ENCODE data around the gene GATA3. TPM values are rescaled to one million over a fixed set of nuclear protein-coding genes. Genes with fewer than 3 reads are reported as not detected.
A peak's percentile ranks its signal among the peaks of the same experiment; 100 is the strongest.

Gene GATA3
- total RNA-seq, 1 donor from 2014 or later, result 81.0 TPM

GRCh38 chr10:8051109-8051821 lies 3.2 kb upstream of the GATA3 start:
- H3K9me3 Mint-ChIP-seq, result no peaks in the 10 kb centered on the region
- DNase-seq, result peak; percentile 71
- intact Hi-C loops (cut with micrococcal nuclease), result loop anchor here (5.0 to 10.0 kb wide), 5 partner anchors 234 to 1041 kb away; partner anchors contain the start of gene TAF3
- H3K27me3 Mint-ChIP-seq, result peaks cover 44% of the 10 kb centered on the region
- H3K4me1 Mint-ChIP-seq, result peaks cover 25% of the 10 kb centered on the region
- H3K27ac Mint-ChIP-seq, result no peak overlapping the region
- peaks cover 15% of the 10 kb centered on the region for H3K36me3 Mint-ChIP-seq (ENCODE audit: low read depth)
- no peak overlapping the region for H3K4me3 Mint-ChIP-seq

GRCh38 chr10:8051851-8052257 lies 2.6 kb upstream of the GATA3 start:
- Mint-ChIP-seq H3K27ac (peak overlapping the region; percentile 53), H3K9me3 (no peaks in the 10 kb centered on the region), H3K36me3 (ENCODE audit: low read depth) (peaks cover 20% of the 10 kb centered on the region)

DNA sequence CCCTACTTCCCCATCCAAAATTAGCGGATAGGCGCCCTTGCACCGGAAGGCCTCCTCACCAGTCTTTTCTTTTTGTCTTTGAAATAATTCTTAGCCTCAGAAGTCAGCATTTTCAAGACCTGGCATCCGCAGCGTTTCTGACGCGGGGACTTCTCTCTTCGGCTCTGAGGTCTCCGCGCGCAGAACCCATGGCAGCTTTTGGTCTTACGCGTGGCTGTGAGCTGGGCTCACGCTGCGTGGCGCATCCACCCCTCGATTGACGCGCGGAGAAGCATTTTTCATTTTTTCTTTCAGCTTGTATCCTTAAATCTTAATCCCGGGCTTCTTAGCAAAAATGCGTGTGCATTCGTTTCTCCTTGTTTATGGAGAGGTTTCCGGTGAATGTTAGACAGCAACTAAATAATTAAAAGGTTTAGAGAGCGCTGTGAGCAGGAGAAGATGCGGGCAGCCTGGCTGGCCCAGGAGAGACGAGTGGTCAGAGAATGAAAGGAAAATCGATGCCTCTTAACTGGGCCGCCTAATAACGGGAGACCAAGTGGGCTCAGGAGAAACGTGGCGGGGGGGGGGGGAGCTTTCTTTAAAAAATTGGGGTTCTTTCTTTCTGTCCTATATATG lies 2.0 kb upstream of the GATA3 start:
- peak; percentile 74 for DNase-seq
- Mint-ChIP-seq H3K36me3 (ENCODE audit: low read depth) (peaks cover 26% of the 10 kb centered on the region), H3K4me1 (peaks cover 25% of the 10 kb centered on the region), H3K27ac (peak overlapping the region; percentile 80), H3K4me3 (peak overlapping the region; percentile 90), H3K27me3 (peaks cover 32% of the 10 kb centered on the region), H3K9me3 (no peaks in the 10 kb centered on the region)
- intact Hi-C loops (cut with micrococcal nuclease), result loop anchor here (1.0 to 10.0 kb wide), 7 partner anchors 10 to 1040 kb away; partner anchors contain the start of gene TAF3

More at GRCh38 chr10:8051851-8052257, 2.6 kb upstream of the GATA3 start:
- Mint-ChIP-seq H3K27me3 (peaks cover 38% of the 10 kb centered on the region), H3K4me3 (peak overlapping the region; percentile 90), H3K4me1 (peaks cover 23% of the 10 kb centered on the region)
- DNase-seq, result peak; percentile 61
- intact Hi-C loops (cut with micrococcal nuclease), result loop anchor here (1.0 to 10.0 kb wide), 7 partner anchors 10 to 1040 kb away; partner anchors contain the start of gene TAF3

DNA sequence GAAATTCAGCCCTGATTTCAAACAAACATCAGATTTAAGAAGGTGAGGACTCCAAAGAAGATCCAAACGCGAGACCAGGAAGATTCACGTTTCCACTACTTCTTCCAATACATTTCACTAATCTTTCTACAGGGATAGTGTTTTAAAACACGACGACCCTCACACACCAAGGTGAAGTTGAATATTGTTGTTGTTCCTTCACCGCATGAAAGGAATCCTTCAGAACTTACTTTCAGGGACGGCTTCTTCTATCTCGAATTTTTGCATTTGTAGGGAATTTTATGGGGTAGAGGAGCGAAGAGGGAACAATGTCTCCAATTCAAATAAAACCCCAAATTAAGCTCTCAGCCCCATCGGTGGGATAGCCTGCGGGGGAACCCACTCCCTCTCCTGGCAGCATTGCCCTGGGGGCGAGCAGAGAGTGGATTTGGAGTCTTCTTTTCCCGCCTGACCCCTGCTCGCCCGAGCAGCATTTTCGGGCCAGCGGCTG lies 1.5 kb upstream of the GATA3 start:
- Mint-ChIP-seq H3K4me3 (peak overlapping the region; percentile 90), H3K27me3 (peaks cover 27% of the 10 kb centered on the region), H3K9me3 (no peaks in the 10 kb centered on the region), H3K36me3 (ENCODE audit: low read depth) (peaks cover 32% of the 10 kb centered on the region), H3K4me1 (peaks cover 27% of the 10 kb centered on the region), H3K27ac (peak overlapping the region; percentile 55)
- intact Hi-C loops (cut with micrococcal nuclease), result loop anchor here (1.0 to 10.0 kb wide), 10 partner anchors 8 to 1156 kb away; partner anchors contain the start of gene TAF3
- DNase-seq, result no peak

GRCh38 chr10:8053446-8054243 lies 843 bp upstream of the GATA3 start:
- Mint-ChIP-seq H3K27ac (peak overlapping the region; percentile 98), H3K4me3 (peak overlapping the region; percentile 90), H3K36me3 (ENCODE audit: low read depth) (peaks cover 38% of the 10 kb centered on the region), H3K4me1 (peaks cover 32% of the 10 kb centered on the region), H3K9me3 (no peaks in the 10 kb centered on the region), H3K27me3 (peaks cover 24% of the 10 kb centered on the region)
- intact Hi-C loops (cut with micrococcal nuclease), result loop anchor here (1.0 to 10.0 kb wide), 12 partner anchors 8 to 1156 kb away; partner anchors contain the start of gene TAF3
- DNase-seq, result peak; percentile 98

DNA sequence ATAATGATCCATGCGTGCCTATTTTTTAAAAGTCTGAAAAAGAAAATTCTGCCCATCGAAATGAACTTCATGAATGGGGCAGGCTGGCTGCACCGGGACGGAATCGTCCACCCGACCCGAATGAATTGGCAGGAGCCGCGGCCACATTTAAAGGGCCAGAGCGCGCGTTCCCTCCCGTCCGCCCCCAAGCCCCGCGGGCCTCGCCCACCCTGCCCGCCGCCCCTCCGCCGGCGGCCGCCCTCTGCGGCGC lies 319 bp upstream of the GATA3 start:
- Mint-ChIP-seq H3K27ac (peak overlapping the region; percentile 98), H3K4me3 (peak overlapping the region; percentile 90), H3K9me3 (no peaks in the 10 kb centered on the region), H3K27me3 (peaks cover 20% of the 10 kb centered on the region), H3K36me3 (ENCODE audit: low read depth) (peaks cover 43% of the 10 kb centered on the region), H3K4me1 (peaks cover 36% of the 10 kb centered on the region)
- intact Hi-C loops (cut with micrococcal nuclease), result loop anchor here (1.0 to 10.0 kb wide), 8 partner anchors 77 to 1038 kb away; partner anchors contain the start of gene TAF3
- no peak for DNase-seq

- H3K27me3 Mint-ChIP-seq, result peaks cover 17% of the 10 kb centered on the region
- H3K4me3 Mint-ChIP-seq, result peak overlapping the region; percentile 90
- H3K4me1 Mint-ChIP-seq, result peaks cover 49% of the 10 kb centered on the region
- H3K9me3 Mint-ChIP-seq, result no peaks in the 10 kb centered on the region
- H3K36me3 Mint-ChIP-seq (ENCODE audit: low read depth), result peaks cover 57% of the 10 kb centered on the region
- intact Hi-C loops (cut with micrococcal nuclease), result loop anchor here (1.0 to 10.0 kb wide), 4 partner anchors 347 to 969 kb away; no protein-coding TSS in a partner anchor
- DNase-seq, result peak; percentile 85
- H3K27ac Mint-ChIP-seq, result peak overlapping the region; percentile 93
Measured at GRCh38 chr10:8055420-8056349, 1.2 kb downstream of the GATA3 start.

DNA sequence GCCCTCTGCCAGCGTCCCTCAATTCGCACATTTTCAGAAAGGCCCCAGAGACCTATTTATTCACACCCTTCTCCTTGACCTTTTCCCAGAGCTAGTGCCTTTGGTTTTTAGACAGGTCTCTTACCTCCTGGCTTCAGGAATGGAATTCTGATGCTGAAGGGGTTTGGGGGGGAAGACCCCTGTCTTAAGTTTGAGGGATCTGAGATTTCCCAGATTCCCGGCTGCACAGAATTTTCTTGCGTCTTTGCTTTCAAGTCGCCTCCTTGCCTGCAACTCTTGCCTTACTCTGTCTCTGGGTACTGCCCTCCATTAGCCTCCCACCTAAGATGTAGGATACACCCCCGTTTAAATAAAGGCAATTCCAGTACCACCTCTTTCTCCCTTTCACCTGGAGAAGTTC lies 1.9 kb downstream of the GATA3 start:
- H3K36me3 Mint-ChIP-seq (ENCODE audit: low read depth), result peaks cover 64% of the 10 kb centered on the region
- peak overlapping the region; percentile 90 for H3K4me3 Mint-ChIP-seq
- peak overlapping the region; percentile 93 for H3K27ac Mint-ChIP-seq
- no peaks in the 10 kb centered on the region for H3K9me3 Mint-ChIP-seq
- DNase-seq, result peak; percentile 65
- intact Hi-C loops (cut with micrococcal nuclease), result loop anchor here (10.0 kb wide), 3 partner anchors 532 to 968 kb away; no protein-coding TSS in a partner anchor
- H3K27me3 Mint-ChIP-seq, result peaks cover 17% of the 10 kb centered on the region
- H3K4me1 Mint-ChIP-seq, result peaks cover 55% of the 10 kb centered on the region

DNA sequence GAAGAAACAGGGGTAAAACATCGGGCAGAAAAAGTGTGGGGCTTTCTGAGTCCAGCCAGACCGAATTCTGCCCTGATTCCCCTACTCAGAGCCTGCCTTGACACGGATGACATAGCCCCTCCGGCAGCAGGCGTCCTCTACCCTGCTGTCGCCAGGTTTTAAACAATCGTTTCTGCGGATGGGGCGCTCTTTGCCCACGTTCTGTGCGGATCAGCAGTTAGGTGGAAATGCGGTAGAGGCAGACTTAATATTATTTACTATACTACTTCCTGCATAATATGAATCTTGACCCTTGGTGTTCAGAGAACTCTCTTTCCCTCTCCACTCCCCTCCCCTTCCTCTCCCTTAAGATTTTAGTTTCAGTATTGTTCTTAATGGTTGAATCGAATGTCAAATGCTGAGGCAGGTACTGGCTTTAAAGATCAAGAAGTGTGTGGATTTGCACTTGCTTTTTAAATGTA lies 2.4 kb downstream of the GATA3 start:
- Mint-ChIP-seq H3K4me1 (peaks cover 58% of the 10 kb centered on the region), H3K27ac (peak overlapping the region; percentile 93), H3K27me3 (peaks cover 16% of the 10 kb centered on the region), H3K36me3 (ENCODE audit: low read depth) (peaks cover 67% of the 10 kb centered on the region), H3K9me3 (no peaks in the 10 kb centered on the region), H3K4me3 (peak overlapping the region; percentile 90)
- intact Hi-C loops (cut with micrococcal nuclease), result loop anchor here (1.0 to 10.0 kb wide), 4 partner anchors 9 to 968 kb away; no protein-coding TSS in a partner anchor
- peak; percentile 87 for DNase-seq

DNA sequence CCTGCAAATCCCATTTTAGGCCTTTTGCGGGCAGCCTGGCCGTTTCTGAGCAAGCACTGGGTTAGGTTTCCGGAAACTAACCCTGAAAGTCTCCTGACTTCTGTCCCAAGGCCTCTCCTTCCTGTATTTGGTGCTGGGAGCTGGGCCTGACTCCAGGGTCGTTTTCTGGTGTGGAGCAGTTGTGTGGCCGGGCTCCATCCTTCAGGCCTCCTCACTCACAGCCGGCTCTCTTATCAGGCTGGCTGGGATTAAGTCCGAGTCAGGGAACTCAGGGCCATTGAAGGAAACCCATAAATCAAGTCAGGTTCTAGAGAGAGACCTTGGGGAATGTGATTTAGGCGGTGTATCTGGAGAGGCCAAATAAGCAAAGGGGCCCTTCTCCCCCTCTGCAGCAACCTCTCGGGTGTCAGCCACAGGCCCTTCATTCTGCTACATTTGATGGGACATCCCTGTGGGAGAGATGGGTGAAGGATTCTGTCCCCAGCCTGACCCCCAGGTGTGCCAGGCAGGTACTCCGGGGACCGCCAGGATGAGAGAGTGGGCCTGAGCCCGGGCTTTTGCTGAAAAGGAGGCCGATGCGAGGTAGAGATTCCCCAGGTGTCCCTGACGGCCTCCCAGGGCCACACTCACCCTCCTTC lies 3.3 kb downstream of the GATA3 start:
- H3K4me3 Mint-ChIP-seq, result peak overlapping the region; percentile 90
- peaks cover 58% of the 10 kb centered on the region for H3K4me1 Mint-ChIP-seq
- H3K9me3 Mint-ChIP-seq, result no peaks in the 10 kb centered on the region
- DNase-seq, result peak; percentile 63
- peaks cover 7% of the 10 kb centered on the region for H3K27me3 Mint-ChIP-seq
- intact Hi-C loops (cut with micrococcal nuclease), result loop anchor here (1.0 to 10.0 kb wide), 4 partner anchors 9 to 967 kb away; no protein-coding TSS in a partner anchor
- H3K27ac Mint-ChIP-seq, result peak overlapping the region; percentile 93
- peaks cover 72% of the 10 kb centered on the region for H3K36me3 Mint-ChIP-seq (ENCODE audit: low read depth)

DNA sequence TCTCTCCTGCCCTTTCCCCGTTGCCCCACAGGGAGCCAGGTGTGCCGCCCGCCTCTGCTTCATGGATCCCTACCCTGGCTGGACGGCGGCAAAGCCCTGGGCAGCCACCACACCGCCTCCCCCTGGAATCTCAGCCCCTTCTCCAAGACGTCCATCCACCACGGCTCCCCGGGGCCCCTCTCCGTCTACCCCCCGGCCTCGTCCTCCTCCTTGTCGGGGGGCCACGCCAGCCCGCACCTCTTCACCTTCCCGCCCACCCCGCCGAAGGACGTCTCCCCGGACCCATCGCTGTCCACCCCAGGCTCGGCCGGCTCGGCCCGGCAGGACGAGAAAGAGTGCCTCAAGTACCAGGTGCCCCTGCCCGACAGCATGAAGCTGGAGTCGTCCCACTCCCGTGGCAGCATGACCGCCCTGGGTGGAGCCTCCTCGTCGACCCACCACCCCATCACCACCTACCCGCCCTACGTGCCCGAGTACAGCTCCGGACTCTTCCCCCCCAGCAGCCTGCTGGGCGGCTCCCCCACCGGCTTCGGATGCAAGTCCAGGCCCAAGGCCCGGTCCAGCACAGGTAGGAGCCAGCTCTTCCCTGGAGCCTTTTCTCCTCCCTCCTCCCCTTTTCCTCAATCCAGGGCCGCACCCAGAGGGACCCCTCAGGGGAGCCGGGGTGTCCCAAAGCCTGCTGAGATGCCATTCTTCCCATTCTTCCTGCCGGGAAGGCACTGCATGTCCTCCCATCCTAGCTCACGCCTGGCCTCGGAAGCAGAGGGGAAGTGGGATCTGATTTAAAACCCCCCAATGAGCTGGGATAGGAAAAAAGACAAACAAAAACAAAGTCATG lies 4.0 kb downstream of the GATA3 start:
- H3K36me3 Mint-ChIP-seq (ENCODE audit: low read depth), result peaks cover 79% of the 10 kb centered on the region
- peak; percentile 61 for DNase-seq
- intact Hi-C loops (cut with micrococcal nuclease), result loop anchor here (10.0 kb wide), 3 partner anchors 534 to 966 kb away; no protein-coding TSS in a partner anchor

More for the DNA sequence above, 4.0 kb downstream of the GATA3 start:
- Mint-ChIP-seq H3K4me3 (peak overlapping the region; percentile 90), H3K9me3 (no peaks in the 10 kb centered on the region), H3K27ac (peak overlapping the region; percentile 93), H3K27me3 (peaks cover 2% of the 10 kb centered on the region), H3K4me1 (peaks cover 60% of the 10 kb centered on the region)
